GM21423 (cell line): ENCODE results near the gene DNAJA3.

Experiments
- ATAC-seq: cut with Tn5 transposase; IDR thresholded peaks from one replicate; pipeline ENCODE4 v1.9.1; 2021; ENCODE audit warnings: mild to moderate bottlenecking, moderate library complexity; ENCODE audit not compliant: unreplicated experiment

Gene DNAJA3

DNA sequence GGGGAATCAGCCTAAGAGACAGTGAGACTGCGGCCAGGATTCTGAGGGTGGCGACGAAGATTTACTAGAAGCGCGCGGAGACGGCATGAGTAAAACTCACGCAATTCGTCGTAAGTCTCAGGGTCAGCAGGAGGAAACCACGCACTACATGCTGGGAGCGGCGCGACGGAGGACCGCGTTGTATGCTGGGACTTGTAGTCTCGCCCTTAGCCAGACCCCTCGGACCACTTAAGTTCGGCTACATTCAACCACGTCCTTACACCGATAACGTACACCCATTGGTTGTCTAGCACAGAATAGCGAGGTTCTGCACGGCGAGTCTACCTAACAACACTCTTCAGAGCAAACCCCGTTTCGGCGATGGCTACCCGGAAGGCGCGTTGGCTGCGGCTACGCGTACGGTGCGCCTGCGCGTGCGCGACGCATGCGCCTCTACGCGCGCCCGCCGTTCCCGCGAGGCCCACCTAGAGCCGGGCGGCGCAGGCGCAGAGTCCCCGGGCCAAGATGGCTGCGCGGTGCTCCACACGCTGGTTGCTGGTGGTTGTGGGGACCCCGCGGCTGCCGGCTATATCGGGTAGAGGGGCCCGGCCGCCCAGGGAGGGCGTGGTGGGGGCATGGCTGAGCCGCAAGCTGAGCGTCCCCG is at the start of gene DNAJA3:
TSS of gene DNAJA3 (plus strand) at position 491 of the 643 bp plus-strand sequence. CDS start at position 505, 14 bp downstream.
- peak; percentile 87 for ATAC-seq

DNA sequence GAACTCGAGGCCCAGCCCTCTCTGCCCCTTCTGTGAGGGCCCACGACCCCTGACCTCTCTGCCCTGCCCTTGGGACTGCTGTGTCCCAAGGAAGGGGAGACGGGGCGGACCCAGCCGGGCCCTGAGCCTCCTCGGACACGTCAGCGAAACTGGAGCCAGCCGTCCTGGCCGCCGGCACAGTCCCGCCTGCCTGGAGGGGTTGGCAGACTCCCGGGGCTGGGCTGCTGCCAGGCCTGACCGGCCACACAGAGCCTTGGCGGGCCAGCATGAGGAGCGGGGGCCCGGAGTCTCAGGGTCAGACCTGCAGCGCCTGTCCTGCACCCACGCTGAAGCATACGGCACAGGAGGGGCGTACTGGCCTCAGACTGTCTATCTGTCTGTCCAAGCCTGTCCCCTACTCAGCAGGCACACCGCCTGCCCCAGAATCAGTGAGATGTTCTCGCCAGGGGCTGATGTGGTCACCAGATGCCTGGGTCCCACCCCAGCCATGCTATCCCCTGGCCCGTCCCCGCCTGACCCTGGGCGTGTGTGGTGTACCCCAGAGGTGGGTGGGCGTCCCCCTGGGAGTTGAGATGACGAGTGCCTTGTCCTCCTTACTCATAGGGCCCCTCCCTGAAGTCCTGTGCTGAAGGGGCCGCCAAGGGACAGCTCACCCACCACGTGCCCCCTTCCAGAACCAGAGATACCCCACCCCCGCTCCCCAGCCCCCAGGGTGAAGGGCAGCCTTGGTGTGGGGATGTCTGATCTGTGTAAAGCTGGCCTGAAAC is 49.4 kb upstream of the DNAJA3 start:
- no peak for ATAC-seq

DNA sequence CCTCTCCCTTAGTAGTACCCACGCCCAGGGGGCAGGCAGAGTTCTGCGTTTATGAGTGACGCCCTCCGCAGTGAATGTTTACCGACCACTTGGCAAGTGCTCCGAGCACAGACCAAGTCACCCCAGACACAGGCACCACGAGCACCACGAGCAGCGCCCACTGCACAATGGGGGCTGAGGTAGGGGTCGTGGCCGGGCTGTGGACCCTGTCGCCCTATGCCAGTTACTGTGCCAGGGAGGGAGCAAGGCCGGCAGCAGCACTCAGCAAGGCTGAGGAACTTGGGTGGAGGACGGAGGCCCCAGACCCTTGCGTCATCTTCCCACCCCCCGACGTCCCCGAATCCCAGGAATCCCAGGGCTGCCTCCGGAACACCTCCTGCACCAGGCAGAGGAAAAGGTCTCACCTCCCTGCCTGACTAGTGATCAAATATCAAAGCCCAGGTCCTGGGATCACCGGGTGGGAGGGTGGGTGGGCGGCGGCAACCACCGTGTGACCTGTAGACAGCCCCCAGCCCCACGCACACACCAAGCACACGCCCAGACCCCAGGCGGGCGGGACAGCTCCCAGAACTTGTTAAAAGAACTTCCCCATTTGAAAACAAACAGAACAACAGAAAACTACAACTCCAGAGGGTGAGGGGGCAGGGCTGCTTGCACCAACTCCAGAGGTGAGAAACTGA is 48.6 kb upstream of the DNAJA3 start:
- no peak for ATAC-seq

DNA sequence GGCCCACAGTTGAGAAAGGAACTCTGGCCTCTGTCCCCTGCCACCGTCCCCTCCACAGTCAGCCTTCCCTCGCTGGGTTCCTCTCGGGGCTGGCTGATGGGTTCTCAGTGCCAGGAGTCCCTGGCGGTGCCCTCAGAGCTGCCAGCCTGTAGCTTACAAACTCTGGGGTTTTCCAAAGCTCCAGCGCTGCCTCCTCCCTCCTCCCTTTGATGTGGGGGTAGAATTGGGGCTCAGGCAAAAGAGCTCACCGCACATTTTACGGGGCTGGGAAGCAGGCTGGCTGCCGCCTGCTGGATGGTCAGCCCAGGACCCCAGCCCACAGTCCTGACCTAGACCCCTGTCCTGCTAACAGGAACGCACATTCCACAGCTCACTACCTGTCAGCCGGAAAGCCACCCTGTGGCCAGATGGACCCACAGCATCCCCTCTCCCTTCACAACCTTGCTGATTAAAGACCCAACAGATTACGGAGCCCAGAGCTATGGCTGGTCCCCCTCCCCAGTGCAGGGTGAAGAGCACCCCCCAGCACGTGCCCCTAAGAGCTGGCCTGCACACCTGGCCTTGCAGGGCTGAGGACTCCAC is 48.0 kb upstream of the DNAJA3 start:
- no peak for ATAC-seq

DNA sequence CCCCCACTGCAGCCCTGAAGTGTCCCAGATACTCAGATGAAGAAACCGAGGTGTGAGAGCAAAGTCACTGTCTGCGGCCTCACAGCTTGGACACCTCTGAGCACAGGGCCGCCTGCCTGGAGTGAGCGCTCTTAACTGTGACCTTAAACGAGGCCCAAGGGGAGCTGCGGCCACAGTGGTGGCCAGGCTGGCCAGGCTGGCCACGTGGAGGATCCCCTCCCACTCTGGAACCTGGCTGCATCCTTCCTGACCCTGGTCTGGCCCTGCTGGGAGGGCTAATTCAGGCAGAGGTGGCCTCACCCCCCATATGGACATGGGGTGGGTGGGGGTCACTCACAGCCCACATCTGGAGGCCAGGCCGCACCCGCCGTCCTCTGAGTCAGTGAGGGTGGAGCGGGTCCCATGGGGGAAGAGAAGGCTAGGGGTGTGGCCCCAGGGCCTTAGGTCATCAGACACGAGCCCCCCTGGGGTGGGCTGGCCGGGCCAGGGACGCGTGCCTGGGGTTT is 47.5 kb upstream of the DNAJA3 start:
- ATAC-seq, result no peak

DNA sequence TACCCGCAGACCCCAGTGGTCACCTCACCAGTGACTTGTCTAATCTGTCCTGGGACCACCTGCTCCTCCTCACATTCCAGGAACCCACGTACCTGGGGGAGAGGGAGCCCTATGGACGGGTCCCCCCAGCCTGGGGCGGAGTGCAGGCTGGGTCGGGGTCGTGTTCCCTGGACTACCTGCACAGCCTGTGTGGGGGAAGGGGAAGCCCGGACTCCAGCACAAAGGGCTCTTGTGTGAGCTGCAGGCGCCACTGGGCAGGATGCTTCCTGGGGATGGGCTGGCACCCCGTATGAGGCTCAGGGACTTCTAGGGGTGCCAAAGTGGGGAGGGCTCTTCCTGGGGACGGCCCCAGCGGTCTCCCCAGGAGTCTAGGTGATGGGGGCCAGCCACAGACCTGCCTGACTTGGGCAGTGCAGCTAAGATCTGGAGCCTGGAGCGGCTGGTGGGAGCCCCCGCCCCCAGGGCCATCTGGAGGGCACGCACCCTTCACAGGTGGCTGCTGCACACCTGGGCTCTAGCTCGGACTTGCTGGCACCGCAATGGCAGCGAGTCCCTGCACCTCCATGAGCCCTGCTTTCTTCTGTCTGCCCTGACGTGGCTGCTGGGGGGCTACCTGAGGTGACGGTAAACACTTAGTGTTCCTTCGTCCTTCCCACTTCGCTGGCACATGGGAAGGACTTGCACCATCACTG is 46.5 kb upstream of the DNAJA3 start:
- ATAC-seq, result no peak

DNA sequence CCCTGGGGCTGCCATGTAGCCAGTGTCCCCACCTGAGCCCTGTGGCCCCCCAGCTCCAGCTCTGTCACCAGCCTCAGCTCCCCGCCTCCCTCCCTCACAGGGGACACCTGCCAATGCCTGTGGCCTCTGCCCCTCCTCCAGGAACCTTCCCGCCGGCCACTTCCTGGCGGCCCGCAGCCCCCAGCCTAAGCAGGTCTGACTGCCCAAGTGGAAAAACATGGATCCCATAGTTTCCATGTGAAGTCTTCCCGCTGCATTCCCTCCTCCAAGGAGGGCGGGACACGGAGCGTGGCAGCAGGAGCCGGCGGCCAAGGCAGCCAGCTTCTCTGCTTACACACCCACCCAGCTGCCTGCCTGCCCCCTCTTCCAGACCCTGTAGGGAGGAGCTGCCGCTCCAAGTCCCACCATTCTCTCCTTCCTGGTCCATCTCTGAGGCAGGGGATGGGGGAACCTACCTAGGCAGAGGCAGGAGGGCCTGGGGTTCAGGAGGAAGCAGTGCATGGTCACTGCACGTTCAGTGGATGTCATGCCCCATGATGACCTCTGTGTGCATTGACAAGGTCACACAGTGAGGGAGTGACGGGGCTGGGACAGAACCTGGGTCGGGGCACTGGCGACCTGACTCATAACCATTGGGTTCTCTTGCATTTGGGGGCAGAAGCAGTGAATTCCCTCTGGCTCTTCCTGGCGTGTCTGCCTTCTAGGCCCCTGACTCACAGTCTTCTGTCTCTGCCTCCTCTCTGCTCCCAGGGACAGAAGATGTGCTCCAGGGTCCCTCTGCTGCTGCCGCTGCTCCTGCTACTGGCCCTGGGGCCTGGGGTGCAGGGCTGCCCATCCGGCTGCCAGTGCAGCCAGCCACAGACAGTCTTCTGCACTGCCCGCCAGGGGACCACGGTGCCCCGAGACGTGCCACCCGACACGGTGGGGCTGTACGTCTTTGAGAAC is 45.3 kb upstream of the DNAJA3 start:
- ATAC-seq, result no peak

DNA sequence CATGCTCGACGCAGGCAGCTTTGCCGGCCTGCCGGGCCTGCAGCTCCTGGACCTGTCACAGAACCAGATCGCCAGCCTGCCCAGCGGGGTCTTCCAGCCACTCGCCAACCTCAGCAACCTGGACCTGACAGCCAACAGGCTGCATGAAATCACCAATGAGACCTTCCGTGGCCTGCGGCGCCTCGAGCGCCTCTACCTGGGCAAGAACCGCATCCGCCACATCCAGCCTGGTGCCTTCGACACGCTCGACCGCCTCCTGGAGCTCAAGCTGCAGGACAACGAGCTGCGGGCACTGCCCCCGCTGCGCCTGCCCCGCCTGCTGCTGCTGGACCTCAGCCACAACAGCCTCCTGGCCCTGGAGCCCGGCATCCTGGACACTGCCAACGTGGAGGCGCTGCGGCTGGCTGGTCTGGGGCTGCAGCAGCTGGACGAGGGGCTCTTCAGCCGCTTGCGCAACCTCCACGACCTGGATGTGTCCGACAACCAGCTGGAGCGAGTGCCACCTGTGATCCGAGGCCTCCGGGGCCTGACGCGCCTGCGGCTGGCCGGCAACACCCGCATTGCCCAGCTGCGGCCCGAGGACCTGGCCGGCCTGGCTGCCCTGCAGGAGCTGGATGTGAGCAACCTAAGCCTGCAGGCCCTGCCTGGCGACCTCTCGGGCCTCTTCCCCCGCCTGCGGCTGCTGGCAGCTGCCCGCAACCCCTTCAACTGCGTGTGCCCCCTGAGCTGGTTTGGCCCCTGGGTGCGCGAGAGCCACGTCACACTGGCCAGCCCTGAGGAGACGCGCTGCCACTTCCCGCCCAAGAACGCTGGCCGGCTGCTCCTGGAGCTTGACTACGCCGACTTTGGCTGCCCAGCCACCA is 44.4 kb upstream of the DNAJA3 start:
- no peak for ATAC-seq

DNA sequence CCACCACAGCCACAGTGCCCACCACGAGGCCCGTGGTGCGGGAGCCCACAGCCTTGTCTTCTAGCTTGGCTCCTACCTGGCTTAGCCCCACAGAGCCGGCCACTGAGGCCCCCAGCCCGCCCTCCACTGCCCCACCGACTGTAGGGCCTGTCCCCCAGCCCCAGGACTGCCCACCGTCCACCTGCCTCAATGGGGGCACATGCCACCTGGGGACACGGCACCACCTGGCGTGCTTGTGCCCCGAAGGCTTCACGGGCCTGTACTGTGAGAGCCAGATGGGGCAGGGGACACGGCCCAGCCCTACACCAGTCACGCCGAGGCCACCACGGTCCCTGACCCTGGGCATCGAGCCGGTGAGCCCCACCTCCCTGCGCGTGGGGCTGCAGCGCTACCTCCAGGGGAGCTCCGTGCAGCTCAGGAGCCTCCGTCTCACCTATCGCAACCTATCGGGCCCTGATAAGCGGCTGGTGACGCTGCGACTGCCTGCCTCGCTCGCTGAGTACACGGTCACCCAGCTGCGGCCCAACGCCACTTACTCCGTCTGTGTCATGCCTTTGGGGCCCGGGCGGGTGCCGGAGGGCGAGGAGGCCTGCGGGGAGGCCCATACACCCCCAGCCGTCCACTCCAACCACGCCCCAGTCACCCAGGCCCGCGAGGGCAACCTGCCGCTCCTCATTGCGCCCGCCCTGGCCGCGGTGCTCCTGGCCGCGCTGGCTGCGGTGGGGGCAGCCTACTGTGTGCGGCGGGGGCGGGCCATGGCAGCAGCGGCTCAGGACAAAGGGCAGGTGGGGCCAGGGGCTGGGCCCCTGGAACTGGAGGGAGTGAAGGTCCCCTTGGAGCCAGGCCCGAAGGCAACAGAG is 43.5 kb upstream of the DNAJA3 start:
- ATAC-seq, result no peak

DNA sequence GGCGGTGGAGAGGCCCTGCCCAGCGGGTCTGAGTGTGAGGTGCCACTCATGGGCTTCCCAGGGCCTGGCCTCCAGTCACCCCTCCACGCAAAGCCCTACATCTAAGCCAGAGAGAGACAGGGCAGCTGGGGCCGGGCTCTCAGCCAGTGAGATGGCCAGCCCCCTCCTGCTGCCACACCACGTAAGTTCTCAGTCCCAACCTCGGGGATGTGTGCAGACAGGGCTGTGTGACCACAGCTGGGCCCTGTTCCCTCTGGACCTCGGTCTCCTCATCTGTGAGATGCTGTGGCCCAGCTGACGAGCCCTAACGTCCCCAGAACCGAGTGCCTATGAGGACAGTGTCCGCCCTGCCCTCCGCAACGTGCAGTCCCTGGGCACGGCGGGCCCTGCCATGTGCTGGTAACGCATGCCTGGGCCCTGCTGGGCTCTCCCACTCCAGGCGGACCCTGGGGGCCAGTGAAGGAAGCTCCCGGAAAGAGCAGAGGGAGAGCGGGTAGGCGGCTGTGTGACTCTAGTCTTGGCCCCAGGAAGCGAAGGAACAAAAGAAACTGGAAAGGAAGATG is 42.8 kb upstream of the DNAJA3 start:
- ATAC-seq, result no peak

DNA sequence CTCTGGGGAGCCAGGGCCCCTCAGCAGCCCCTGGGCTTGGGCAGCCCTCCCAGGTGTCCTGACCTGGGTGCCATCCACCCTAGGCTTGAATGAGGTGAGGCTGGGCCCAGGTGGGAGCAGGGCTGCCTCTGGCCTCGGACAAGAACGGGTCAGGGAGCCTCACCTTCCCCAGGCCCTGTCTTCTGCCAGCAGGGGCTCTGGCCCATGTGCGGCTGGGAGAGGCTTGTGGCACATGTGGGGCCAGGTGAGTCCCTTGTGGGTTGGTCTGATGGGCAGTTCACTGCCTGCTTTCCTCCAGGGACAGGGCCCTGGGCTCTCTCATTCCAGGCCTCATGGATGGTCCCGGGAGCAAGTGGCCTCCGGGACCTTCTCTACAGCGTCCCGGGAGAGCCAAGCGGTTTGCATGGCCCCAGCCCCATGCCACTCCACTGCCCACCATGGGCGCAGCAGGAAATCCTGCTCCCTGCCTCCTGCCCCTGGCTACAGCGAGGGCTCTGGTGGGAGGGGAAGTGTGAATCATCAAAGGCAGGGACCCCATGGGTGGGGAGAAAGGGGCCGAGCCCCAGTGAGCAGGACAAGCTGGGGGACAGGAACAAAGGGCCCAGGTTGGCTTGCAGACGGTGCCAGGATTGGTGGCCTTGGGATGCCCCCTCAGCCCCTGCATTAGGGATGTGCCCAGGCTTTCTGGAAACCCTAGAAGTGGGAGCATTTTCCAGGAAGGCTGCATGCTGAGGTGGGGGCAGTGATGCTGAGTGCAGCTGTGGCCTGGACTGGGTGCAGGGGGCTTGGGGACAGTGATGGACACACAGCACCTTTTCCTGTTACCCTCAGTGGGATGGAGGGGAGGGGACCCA is 41.9 kb upstream of the DNAJA3 start:
- no peak for ATAC-seq

DNA sequence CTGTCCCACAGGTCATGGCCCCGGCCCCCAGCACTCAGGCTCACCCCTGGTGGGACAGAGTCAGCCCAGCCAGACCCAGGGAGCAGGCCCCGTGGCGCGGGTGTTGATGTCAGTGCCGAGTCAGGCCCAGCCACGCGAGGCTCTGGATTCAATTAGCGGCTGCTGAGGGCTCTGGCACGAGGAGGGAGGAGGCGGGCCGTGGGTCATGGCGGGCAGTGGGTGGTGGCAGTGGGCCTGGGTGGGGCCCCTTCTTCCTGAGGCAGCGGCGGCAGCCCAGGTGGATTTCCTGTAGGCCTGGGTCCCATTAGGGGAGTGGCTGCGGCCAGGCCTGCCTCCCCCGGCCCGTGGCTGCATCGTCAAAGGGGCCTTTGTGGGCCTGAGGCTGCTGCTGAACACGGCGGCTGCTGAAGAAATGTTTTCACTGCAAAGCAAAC is 41.1 kb upstream of the DNAJA3 start:
- ATAC-seq, result no peak

DNA sequence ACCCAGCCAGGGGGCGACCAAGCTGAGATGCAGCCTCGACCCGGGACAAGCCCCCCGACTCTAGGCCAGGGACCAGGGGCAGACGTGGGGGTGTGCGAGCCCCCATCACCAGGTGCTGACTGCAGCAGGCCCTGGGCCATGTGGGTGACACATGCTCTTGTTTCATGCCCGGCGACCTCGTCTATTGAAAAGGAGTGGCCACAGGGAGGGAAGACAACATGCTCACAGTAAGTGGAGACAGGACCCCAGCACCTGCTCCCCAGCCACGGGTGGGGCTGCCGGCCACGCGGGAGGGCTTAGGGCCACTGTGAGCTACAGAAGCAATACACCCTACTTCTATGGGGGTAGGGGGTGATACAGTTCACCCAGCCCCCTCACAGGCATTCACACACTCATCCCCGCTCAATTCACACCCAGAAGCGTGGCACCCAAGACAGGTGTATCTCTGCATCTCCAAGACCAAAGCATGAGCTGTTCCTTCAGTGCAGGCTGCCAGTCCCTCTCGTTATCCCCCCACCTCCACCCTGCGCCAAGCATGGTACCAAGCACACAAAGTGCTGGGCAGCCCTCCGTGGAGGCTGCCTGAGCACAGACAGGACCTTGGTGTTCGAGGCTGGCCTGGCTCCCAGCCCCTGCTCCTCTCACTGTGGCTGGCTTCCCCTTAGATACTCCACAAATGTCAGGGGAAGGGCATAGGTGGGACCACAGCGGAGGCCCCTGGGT is 40.4 kb upstream of the DNAJA3 start:
- no peak for ATAC-seq

DNA sequence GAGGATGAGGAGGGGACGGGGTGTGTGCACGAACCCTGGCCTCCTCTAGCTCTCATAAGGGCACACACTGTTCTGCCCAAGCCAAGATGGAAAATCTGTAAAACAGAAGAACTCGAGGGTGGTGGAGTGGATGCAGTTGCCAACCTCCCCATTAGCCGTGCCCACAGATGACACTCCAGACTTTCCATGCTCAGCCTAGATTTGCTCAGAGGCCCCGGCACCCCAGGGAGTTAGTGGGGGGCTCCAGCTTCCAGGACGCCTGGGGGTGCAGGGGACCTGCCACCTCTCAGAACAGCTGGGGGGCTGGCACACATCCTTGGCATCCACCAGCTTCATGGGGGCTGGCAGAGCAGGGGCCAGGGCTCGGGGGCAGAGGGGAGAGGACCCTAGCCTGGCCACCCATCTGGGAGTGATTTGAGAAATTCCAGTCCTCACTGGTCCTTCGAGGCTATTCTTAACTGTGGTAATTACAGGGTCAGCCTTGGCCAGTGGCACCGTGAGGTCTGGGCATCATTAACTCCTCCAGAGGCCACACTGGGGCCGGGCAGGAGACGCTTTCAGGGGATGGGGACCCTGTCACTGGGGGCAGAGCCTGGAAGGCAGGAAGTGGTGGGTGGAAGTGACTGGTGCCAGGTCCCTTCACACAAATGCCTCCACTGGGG is 39.7 kb upstream of the DNAJA3 start:
- no peak for ATAC-seq

DNA sequence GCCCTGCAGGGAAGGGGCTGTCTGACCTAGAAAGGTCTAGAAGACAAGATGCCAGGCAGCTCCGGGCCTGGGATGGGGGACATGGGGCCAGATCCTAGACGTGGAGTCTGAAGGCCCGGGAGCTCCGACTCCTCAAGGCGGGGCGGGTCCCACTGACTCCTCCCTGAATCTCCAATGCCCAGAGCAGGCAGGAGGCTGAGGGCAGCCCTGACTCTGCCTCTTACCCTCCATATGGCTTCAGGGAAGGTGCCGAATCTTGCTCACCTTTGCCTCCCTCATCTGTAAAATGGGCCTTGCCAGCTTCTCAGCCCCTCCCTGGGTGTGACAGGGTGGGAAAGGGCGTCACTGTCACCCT is 39.2 kb upstream of the DNAJA3 start:
- no peak for ATAC-seq
